HG02678 (cell line): Measurements from ENCODE around the gene NDUFB10.

ENCODE experiments used
- ATAC-seq: cut with Tn5 transposase; IDR thresholded peaks from one replicate; pipeline ENCODE4 v1.9.1; 2021; ENCODE audit warnings: mild to moderate bottlenecking, moderate library complexity; ENCODE audit not compliant: unreplicated experiment

The NDUFB10 gene

DNA sequence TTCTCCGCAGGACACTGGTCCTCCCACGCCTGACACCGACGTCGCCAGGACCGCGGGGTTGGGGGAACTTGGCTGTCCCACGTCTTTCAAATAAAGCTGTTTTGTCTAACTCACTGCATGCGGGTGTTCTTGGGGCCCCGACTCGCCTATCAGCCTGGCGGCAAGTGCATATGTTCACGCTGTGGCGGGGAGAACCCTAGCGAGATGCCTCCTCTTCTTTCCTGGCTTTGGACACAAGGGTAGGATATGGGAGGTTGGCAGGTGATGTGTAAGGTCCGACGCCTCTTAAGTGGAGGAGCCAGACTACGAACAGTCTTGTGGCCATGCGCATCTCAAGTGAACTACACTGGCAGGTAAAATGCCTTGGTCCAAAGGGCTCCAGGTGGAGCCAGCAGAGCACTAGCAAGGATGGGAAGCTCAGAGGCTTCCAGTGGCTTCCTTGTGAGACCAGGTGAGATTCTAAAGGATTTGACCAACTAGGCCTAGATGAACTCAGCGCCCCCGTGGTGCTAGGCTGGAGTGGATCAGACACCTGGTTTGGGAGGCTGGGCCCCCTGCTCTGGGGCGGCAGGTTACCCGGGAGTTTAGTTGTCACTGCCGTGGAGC is 6.2 kb downstream of the NDUFB10 start:
- ATAC-seq = no peak

DNA sequence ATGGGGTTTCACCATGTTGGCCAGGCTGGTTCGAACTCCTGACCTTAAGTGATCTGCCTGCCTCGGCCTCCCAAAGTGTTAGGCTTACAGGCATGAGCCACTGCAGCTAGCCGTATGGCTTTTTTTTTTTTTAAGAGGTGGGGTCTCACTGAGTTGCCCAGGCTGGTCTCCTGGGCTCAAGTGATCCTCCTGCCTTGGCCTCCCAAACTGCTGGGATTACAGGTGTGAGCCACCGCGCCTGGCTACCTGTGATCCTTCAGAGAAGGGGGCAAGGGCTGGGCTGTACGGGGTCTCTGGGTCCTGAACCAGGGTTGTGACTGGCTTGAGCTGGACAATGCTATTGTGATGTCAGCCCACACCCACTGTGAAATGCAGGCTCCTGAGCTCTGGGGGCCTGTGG is 7.1 kb downstream of the NDUFB10 start, which contains the start of gene RNF151:
Gene RNF151, plus strand, starts transcription at position 397 of the 400 bp plus-strand sequence. CDS start 26 bp downstream, outside the sequence.
- ATAC-seq = no peak

DNA sequence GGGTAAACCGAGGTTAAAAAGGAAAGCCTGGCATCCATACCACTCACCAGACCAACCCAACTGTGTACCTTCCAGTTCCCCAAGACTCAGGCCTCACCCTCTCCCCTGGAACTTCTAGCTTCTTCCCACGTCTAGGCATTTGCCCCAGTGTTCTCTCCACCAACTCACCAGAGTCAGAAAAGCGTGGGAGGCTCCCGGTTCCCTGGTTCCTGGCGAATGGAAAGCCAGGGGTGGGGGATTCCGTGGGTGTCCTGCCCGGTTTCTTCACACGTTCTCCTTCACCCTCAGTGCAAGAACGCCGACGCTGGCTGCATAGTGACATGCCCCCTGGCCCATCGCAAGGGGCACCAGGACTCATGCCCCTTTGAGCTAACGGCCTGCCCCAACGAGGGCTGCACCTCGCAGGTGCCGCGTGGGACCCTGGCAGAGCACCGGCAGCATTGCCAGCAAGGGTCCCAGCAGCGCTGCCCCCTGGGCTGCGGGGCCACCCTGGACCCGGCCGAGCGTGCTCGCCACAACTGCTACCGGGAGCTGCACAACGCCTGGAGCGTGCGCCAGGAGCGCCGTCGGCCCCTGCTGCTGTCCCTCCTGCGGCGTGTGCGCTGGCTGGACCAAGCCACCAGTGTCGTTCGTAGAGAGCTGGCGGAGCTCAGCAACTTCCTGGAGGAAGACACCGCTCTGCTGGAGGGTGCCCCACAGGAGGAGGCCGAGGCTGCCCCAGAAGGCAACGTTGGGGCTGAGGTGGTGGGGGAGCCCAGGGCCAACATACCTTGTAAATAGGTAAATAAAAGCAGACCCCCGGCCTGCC is 9.0 kb downstream of the NDUFB10 start:
- ATAC-seq = no peak

DNA sequence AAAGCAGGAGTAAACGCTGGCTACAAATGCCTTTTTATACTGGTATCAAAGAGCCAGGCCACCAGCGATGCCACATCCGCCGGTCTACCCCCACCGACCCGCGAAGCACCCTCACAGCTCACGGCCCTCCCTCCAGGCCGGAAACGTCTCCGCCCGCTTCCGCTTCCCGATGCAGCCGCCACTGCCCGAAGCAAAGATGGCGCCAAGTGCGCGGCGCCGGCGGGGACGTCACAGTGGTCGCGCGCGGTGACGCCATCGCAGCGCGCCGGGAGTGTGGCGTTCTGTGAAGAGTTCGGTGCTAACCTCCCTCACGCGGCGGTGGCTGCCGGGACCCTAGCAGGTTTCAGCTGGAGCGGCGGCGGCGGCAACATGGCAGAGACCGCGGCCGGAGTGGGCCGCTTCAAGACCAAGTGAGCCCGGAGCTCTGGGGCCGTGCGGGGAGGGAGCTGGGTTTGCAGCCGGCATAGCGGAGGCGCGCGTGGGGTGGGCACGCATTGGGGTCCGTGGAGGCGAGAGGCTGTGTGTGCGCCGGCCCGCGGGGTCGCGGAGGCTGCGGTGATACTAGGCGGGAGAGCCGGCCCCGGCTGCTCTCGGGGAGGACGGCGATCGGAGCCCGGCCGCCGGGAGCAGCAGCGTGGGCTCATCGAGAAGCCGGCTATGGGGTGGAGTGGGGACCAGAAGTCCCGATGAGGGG is 12.6 kb downstream of the NDUFB10 start, which contains the start of gene TBL3:
Gene TBL3, plus strand, starts transcription at position 258 of the 694 bp plus-strand sequence. Its CDS starts 112 bp downstream, at position 370.
- peak; percentile 83 for ATAC-seq

DNA sequence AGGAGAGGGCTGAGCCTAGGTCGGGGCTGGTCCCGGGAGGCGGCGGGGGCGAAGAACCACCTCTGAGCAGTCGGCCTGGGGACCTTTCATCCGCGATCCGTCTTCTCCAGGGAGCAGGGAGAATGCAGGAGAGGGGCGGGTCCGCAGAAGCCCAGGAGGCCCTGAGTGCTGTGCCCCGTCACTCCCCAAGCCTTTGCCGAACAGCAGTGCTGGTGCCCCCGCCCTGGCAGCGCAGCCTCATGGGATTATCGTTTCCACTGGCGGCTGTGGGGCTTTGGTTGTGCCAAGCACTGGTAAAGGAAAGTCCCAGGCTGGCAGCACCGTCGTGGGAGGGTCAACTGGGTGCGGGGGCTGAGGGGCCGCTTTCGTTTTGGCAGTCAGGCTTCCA is 13.1 kb downstream of the NDUFB10 start:
- no peak for ATAC-seq

DNA sequence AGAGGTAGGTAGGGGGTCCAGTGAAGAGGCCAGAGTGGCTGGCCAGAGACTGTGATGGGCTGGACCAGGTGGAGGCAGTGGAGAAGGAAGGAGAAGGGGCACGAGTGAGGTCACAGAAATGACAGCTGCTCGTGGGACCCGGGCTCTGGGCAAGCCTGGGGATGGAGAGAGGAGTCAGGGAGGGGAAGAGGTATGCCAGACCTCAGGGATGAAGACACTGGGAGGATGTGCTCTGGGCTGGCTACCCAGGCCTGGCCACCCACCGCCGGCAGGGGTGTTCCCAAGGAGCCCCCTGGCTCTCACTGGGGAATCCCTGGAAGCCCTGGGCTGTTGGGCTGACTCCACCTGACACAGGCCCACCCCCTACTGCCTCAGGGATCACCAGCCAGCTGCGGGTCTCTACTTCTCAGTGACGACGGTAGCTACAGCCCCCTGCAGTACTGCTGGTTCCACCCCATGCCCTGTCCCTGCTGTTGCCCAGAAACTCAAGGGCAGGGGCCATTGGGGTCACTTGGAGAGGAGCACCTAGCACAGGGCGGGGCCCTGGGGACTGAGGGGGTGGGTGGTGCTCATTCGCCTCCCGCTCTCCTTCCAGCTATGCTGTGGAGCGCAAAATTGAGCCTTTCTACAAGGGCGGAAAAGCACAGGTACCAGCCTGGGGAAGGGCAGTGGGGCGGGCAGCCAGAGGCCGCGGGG is 14.3 kb downstream of the NDUFB10 start:
- no peak for ATAC-seq

DNA sequence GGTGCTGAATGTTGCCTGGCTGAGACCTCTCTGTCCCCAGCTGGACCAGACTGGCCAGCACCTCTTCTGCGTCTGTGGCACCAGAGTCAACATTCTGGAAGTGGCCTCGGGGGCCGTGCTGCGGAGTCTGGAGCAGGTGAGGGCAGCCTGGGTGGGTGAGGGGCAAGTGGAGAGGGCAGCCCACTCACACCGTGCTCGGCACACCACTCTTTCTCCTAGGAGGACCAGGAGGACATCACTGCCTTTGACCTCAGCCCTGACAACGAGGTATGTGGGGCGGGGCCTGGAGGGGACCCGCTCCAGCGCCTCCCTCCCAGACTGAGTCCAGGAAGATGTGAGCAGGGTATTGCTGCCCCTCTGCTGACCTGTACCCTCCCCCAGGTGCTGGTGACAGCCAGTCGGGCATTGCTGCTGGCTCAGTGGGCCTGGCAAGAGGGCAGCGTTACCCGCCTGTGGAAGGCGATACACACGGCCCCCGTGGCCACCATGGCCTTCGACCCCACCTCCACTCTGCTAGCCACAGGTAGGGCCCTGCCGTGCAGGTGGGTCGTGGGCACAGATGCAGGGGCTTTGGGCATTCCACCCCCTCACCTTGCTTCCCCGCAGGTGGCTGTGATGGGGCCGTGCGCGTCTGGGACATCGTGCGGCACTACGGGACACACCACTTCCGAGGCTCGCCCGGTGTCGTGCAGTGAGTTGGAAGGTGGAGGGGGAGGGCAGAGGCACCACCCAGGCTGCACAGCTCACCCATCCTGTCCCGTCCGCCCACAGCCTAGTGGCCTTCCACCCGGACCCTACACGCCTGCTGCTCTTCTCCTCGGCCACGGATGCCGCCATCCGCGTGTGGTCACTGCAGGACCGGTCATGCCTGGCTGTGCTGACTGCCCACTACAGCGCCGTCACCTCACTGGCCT is 15.1 kb downstream of the NDUFB10 start:
- no peak for ATAC-seq

DNA sequence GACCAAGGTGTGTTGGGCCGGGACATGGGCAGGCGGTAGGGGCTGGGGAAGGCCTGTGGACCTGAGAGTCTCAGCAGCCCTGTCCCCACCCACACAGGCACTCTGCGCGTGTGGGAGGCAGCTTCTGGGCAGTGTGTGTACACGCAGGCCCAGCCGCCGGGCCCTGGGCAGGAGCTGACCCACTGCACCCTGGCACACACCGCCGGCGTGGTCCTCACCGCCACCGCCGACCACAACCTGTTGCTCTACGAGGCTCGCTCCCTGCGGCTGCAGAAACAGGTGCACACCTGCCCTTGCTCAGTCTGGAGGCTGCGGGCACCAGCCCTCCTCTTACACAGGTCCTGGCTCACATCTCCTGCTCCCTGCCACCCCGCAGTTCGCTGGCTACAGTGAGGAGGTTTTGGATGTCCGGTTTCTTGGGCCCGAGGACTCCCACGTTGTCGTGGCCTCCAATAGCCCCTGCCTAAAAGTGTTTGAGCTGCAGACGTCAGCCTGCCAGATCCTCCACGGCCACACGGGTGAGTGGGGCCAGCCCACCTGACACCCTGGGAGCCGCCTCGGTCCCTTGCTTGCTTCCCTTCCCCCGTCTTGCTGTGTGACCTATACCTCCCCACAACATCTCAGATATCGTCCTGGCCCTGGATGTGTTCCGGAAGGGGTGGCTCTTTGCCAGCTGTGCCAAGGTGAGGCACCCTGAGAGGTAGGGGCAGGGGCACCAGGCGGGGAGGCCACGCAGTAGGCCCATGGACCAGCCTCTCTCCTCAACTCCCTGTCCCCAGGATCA is 16.3 kb downstream of the NDUFB10 start:
- no peak for ATAC-seq

DNA sequence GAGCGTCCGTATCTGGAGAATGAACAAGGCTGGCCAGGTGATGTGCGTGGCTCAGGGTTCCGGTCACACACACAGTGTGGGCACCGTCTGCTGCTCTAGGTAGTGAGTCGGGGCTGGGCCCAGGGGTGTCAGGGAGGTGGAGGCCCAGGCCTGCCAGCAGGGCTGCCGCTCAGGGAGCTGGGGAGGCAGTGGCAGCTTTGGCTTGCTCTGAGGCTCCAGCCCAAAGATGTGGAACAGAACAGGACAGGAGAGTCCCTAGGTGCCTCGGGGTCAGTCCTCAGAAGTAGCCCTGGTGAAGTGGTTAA is 16.8 kb downstream of the NDUFB10 start:
- ATAC-seq = no peak

DNA sequence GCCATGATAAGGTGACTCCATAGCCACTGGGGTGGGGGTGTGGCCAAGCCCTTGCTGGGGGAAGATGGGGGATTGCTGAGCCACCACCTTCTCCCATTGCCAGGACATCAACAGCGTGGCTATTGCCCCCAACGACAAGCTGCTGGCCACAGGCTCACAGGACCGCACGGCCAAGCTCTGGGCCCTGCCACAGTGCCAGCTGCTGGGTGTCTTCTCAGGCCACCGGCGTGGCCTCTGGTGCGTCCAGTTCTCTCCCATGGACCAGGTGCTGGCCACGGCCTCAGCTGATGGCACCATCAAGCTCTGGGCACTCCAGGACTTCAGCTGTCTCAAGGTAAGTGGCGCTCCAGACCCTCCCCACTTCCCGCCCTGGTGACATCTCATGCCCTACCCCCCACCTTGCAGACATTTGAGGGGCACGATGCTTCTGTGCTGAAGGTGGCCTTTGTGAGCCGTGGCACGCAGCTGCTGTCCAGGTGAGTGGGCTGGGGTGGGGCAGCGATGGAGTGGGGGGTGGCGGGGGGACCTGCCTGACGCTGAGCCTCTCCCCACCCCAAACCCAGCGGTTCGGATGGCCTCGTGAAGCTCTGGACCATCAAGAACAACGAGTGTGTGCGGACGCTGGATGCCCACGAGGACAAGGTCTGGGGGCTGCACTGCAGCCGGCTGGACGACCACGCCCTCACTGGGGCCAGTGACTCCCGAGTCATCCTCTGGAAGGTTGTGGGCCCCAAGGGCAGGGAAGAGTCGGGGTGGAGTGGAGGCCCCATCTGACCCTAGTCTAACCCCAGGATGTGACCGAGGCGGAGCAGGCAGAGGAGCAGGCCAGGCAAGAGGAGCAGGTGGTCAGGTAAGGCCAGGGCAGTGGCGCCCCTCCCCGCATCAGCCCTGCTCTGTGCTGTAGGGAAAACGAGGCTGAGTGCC is 17.9 kb downstream of the NDUFB10 start:
- no peak for ATAC-seq

DNA sequence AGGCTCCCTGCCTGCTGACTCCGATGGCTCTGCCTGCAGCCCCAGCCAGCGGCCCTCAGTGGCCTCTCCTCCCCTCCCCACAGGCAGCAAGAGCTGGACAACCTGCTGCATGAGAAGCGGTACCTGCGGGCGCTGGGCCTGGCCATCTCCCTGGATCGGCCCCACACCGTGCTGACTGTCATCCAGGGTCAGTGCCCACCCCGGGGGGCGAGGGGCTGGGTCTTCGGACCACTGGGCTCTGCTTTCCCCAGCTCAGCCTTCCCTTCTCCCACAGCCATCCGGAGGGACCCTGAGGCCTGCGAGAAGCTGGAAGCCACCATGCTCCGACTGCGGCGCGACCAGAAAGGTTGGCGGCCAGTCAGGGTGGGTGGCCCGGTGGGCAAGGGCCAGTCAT is 18.5 kb downstream of the NDUFB10 start:
- ATAC-seq = no peak

DNA sequence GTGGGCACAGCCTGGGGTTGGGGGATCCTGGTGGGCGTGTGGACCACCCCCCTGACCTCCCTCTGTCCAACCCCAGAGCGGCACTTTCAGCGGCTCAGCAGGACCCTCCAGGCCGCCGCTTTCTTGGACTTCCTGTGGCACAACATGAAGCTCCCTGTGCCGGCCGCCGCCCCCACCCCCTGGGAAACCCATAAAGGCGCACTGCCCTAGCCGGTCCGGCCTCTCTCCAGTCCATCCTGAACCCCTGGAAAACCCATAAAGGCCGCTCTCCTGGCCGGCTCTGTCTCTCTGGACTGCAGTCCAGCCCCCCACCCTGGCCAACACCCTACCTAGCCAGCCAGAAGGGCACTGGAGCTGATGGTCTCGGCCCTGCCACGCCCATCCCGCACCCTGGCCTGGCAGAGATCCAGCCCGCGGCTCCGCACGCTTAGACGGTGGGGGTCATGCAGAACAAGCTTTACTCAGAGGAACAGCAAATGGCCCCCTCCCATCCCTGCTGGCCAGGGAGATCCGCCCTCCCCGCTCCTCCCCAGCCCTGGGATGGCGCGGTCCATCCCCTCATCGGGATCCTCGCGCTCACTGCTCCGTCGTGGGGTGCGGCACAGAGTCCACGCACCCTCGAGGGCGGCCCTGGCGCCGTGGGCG is 19.3 kb downstream of the NDUFB10 start:
- ATAC-seq = no peak

DNA sequence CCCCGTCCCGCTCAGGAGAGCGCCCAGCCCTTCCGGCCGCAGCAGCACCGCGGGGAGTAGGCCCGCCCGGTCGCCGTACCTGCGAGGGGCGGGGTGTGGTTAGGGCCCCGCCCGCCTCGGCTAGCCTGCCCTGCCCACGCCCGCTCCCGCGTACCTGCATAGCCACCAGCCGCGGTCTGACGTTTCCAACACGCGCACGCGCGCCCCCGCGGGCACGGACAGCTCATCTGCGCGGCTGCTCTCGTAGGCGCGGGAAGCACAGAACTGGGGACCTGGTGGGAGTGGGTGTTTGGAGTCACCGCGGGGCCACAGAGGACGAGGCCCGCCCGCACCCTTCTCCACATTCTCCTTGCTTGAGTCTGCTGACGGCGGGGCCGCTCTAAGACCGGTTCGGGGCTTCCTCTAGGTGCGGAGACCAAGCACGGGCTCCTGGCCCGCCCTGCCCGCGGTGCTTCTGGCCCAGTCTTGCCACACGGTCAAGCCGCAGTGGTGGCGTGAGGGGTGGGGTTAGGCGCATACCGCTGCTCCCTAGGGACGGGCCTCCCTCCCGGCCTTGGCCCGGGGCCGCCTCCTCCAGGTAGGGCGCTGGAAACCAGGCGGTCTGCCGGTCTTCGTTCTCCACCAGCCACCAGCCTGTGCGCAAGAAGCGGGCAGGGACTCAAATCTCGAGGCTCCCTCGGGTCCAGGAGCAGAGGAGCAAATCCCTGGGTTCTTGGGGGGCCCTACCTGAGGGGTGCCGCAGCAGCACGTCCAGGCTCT is 20.1 kb downstream of the NDUFB10 start:
- ATAC-seq = no peak

DNA sequence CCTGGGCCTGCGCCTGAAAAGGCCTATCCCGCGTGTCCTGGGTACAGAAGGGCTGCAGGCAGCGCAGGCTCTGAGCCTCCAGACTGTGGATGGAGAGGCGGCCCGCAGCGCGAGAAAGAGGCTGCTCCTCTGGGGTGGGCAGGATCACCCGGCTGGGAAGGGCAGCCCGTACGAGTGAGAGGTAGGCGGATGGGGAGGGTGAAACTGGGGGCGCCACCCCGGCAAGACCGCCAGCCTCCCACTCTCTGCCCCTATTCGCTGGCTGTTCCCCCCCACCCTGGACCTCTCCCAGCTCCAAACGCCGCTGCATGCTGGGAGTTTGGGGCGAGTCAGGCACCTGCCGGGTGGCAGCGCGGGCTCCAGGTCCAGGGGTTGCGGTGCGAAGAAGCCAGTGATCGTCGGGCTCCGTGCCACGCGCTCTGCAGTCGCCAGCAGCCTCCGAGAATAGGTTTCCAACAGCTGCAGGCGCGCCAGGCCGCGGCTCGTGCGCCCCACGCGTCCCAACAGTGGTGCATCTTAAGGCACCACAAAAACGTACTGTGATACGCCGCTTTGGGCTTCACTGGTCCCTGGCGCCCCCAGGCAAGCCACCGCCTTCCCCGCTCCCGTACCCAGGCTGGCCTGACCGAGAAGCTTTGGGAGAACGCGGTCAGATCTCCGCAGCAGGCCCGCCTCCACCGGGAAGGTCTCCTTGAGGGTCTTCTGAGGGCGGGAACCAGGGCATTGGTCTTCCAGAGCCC is 20.9 kb downstream of the NDUFB10 start:
- no peak for ATAC-seq

DNA sequence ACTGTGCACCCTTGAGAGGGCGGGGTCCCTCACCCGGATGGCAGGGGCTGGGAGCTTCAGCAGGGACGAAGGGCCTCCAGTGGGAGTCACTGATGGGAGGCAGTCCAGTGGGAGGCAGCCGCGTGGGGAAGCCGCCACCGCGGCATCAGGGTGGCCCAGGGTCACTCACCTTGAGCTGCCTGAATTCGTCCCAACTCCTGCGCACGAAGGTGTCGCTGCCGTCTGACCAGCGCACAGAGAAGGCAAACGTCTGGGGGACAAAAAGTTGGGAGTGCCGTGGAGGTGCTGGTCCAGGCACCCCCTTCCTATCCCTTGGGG is 21.4 kb downstream of the NDUFB10 start:
- no peak for ATAC-seq

DNA sequence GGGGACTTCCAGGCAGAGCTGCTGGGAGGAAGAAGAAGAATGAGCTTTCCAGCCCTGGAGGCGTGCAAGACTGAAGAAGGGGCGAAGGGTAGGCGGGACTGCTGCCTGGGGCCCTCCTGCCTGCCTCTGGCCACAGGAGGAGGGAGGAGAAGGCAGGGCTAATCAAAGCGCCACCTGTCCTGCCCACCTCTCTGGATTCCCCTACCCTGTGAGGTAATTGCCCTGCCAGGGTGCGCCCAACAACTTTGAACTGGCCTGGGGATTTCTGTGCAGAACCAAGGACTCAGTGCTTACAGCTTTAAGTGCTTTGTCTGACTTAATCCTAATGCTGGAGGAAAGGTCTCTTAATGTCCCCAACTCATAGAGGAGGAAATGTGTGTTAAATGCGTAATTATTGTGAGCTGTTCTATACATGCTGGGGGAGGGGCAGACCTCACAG is 22.1 kb downstream of the NDUFB10 start, which contains the start of gene NOXO1:
Gene NOXO1, minus strand, starts transcription at position 72 of the 439 bp plus-strand sequence. CDS start 290 bp downstream, outside the sequence.
- ATAC-seq = no peak
